ENCODE results near the gene LRRC25.

GRCh38 chr19:18357041-18357440 lies 40.4 kb downstream of the LRRC25 start:
- TF ChIP-seq CTCF (IDR thresholded peaks at IDR 0.05; ENCODE audit: poor library complexity, severe bottlenecking) (no peak), TAF1 (IDR thresholded peaks at IDR 0.05; ENCODE audit: low read depth) (no peak), EZH2 (IDR thresholded peaks at IDR 0.05; ENCODE audit: borderline replicate concordance, insufficient read depth, low read length, poor library complexity, severe bottlenecking) (no peak), EP300 (conservative IDR thresholded peaks at IDR 0.05; ENCODE audit: poor library complexity, severe bottlenecking) (no peak), REST (IDR thresholded peaks at IDR 0.05; ENCODE audit: borderline replicate concordance) (no peak), POLR2AphosphoS5 (IDR thresholded peaks at IDR 0.05) (no peak), RAD21 (conservative IDR thresholded peaks at IDR 0.05) (no peak)

Data from neural cell (in vitro differentiated cells).